WERI-Rb-1 (cell line): ENCODE results near the gene OPA3.

Experiments
- DNase-seq: peaks from one replicate; pipeline ENCODE4 v3.0.0-alpha.2; 2020
- H3K27ac ChIP-seq: fragments of 250-450 bp; sonication (Bioruptor Pico); 2 replicates; pipeline ENCODE4 v1.5.1; 2020; ENCODE audit warnings: mild to moderate bottlenecking, moderate library complexity
- H3K27me3 ChIP-seq: fragments of 250-450 bp; sonication (Bioruptor Pico); 2 replicates; pipeline ENCODE4 v1.5.1; 2021; ENCODE audit warnings: mild to moderate bottlenecking, low read depth, moderate library complexity; ENCODE audit not compliant: insufficient read depth, severe bottlenecking
- H3K36me3 ChIP-seq: fragments of 250-450 bp; sonication (Bioruptor Pico); 2 replicates; pipeline ENCODE4 v1.5.1; 2020; ENCODE audit warnings: mild to moderate bottlenecking, moderate library complexity
- H3K4me3 ChIP-seq: 2 replicates; pipeline ENCODE4 v1.5.1; 2011; ENCODE audit warnings: low read depth, mild to moderate bottlenecking, control low read depth, low read length
- H3K9me3 ChIP-seq: fragments of 250-450 bp; sonication (Bioruptor Pico); 2 replicates; pipeline ENCODE4 v1.5.1; 2021; ENCODE audit warnings: mild to moderate bottlenecking, moderate library complexity; ENCODE audit not compliant: severe bottlenecking
- CTCF ChIP-seq: IDR thresholded peaks from 2 replicates; pipeline ENCODE4 v1.5.1; 2011; ENCODE audit warnings: low read depth, mild to moderate bottlenecking, control low read depth, inconsistent platforms, low read length

OPA3 gene

GRCh38 chr19:45592366-45592765, 7.8 kb upstream of the OPA3 start:
- peaks cover 1% of the 10 kb centered on the region for H3K27me3 ChIP-seq
- H3K4me3 ChIP-seq: no peak overlapping the region
- TF ChIP-seq CTCF: no peak
- no peak for DNase-seq
- no peak overlapping the region for H3K27ac ChIP-seq
- no peaks in the 10 kb centered on the region for H3K9me3 ChIP-seq
- H3K36me3 ChIP-seq: no peaks in the 10 kb centered on the region

GRCh38 chr19:45591638-45592005, 7.0 kb upstream of the OPA3 start:
- Histone ChIP-seq H3K9me3 (no peaks in the 10 kb centered on the region), H3K36me3 (no peaks in the 10 kb centered on the region), H3K27me3 (no peaks in the 10 kb centered on the region), H3K4me3 (no peak overlapping the region), H3K27ac (no peak overlapping the region)
- DNase-seq: no peak
- TF ChIP-seq CTCF: no peak

- no peak overlapping the region for H3K27ac ChIP-seq
- no peaks in the 10 kb centered on the region for H3K9me3 ChIP-seq
- peak; percentile 71 for TF ChIP-seq CTCF
- no peak overlapping the region for H3K4me3 ChIP-seq
- peak; percentile 58 for DNase-seq
- H3K27me3 ChIP-seq: no peaks in the 10 kb centered on the region
- H3K36me3 ChIP-seq: no peaks in the 10 kb centered on the region
Measured at GRCh38 chr19:45591004-45591637, 6.5 kb upstream of the OPA3 start.

GRCh38 chr19:45590300-45591003, 5.8 kb upstream of the OPA3 start:
- H3K27ac ChIP-seq: no peak overlapping the region
- TF ChIP-seq CTCF: no peak

GRCh38 chr19:45589768-45590167, 5.2 kb upstream of the OPA3 start:
- TF ChIP-seq CTCF: no peak
- H3K27me3 ChIP-seq: no peaks in the 10 kb centered on the region
- no peaks in the 10 kb centered on the region for H3K36me3 ChIP-seq
- no peak overlapping the region for H3K27ac ChIP-seq
- H3K4me3 ChIP-seq: no peak overlapping the region
- no peaks in the 10 kb centered on the region for H3K9me3 ChIP-seq
- DNase-seq: no peak

More at GRCh38 chr19:45590300-45591003, 5.8 kb upstream of the OPA3 start:
- no peaks in the 10 kb centered on the region for H3K27me3 ChIP-seq
- H3K9me3 ChIP-seq: no peaks in the 10 kb centered on the region
- DNase-seq: no peak
- H3K4me3 ChIP-seq: no peak overlapping the region
- H3K36me3 ChIP-seq: no peaks in the 10 kb centered on the region
